Measurements from ENCODE around the gene SIGLEC12.

The SIGLEC12 gene

DNA sequence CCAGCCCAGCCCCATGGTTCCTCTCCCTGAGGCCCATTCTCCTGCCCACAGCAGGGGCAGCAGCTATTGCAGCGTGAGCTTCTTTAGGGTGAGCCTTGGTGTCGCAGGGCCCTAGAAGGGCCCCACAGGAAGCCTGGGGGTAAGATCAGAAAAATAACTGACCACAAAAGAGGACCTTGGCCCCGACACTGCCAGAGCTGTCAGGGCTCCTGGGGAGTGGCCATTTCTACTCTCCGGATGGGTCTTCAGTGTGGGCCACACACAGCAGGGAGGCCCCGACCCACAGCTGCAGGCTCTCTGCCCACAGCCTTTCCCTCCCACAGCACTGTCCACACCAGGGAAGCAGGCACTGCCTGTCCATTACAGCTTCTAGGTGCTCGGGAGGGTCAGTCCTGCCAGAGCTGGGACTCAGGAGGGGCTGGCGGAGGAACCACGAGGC, 39.9 kb downstream of the SIGLEC12 start:
- CTCF ChIA-PET = interaction anchor here (1.6 to 3.8 kb wide), 3 partner anchors 11 to 54 kb away, joined by 6 to 26 read pairs (median 10); no protein-coding TSS in a partner anchor
- H3K27me3 ChIP-seq (replicated peaks in 2 of 5; ENCODE audit: control insufficient read depth in 4 of 5, insufficient read depth in 5 of 5, low read length in 4 of 5) = no peaks in the 10 kb centered on the region
- H3K9me3 ChIP-seq (ENCODE audit: control extremely low read depth in 1 of 5, control insufficient read depth in 4 of 5, insufficient read depth in 2 of 5, low read depth in 1 of 5, low read length in 4 of 5) = no peaks in the 10 kb centered on the region
- peaks cover 8 to 65% (median 37%) of the 10 kb centered on the region in 4 experiments for H3K4me1 ChIP-seq (ENCODE audit: control extremely low read depth in 1 of 4, control insufficient read depth in 4 of 4, insufficient read depth in 4 of 4, low read length in 3 of 4)
- POLR2A ChIA-PET = interaction anchor here (0.5 kb wide), 1 partner anchor 24 kb away, joined by 4 read pairs; no protein-coding TSS in a partner anchor
- H3K4me3 ChIP-seq (ENCODE audit: control insufficient read depth in 1 of 7, extremely low read depth in 1 of 7, insufficient read depth in 4 of 7, low read depth in 2 of 7, low read length in 6 of 7) = peak overlapping the region in 2 of 7 experiments; percentile 28 to 60
- DNase-seq = peak in 2 of 3 donors; percentile 64 to 71
- H3K27ac ChIP-seq (ENCODE audit: insufficient read depth in 1 of 2, low read depth in 1 of 2, low read length in 2 of 2, poor library complexity in 1 of 2, severe bottlenecking in 2 of 2) = no peak overlapping the region
- WGBS (ENCODE audit: insufficient coverage) = 23% methylated on average over 5 of the region's 8 CpGs
- H3K36me3 ChIP-seq (ENCODE audit: control insufficient read depth in 4 of 4, insufficient read depth in 4 of 4, low read length in 3 of 4) = no peaks in the 10 kb centered on the region

DNA sequence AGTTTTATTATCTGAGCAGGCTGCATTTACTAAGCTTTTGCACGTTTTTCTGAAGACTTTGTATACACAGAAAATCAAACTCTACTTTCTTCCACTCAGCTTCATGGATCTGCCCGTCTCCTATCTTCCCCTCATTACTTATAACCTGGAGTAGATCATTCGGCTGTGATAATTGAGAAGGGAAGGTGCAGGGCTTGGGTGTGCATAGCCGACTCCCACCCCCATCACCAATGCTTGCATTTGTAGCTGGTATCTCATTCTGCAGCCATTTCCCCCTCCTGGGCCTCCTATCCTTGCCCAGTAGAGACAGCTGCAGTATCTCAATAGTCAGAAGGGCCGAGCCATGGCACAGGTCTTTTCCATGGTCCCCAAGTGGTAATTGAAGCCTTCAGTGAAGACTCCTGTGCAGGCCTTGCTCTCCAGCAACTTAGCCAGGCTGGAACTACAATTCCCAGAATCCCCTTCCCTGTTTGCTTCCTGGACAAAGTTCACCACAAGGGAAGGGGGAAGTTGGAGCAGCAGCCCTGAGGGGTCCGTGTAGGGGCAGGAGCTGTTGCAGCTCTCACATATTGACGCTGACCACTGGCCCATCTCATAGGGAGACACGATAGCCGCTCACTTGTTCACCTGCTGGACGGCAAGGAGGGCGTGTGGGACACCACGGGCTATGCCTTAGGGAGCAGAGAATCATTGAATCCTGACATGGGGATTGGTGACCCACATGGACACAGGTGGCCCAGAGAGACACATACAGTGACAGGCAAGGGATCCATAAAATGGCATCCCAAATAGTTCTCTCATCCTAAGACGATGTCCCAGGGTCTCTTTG, 41.2 kb downstream of the SIGLEC12 start:
- peak; percentile 57 to 80 (median 71) for DNase-seq
- ChIA-PET CTCF (interaction anchor here (3.8 kb wide), 1 partner anchor 12 kb away, joined by 26 read pairs; no protein-coding TSS in a partner anchor), POLR2A (interaction anchor here (0.5 to 1.2 kb wide), 2 partner anchors 43 to 50 kb away, joined by 3 to 4 read pairs; partner anchors contain the start of gene SIGLEC10)
- Histone ChIP-seq H3K9me3 (ENCODE audit: control extremely low read depth in 1 of 5, control insufficient read depth in 4 of 5, insufficient read depth in 2 of 5, low read depth in 1 of 5, low read length in 4 of 5) (no peaks in the 10 kb centered on the region), H3K4me3 (ENCODE audit: control insufficient read depth in 1 of 7, extremely low read depth in 1 of 7, insufficient read depth in 4 of 7, low read depth in 2 of 7, low read length in 6 of 7) (peak overlapping the region in 6 of 7 experiments; percentile 25 to 80 (median 52)), H3K4me1 (ENCODE audit: control extremely low read depth in 1 of 4, control insufficient read depth in 4 of 4, insufficient read depth in 4 of 4, low read length in 3 of 4) (peaks cover 8 to 59% (median 36%) of the 10 kb centered on the region in 4 experiments), H3K27me3 (replicated peaks in 2 of 5; ENCODE audit: control insufficient read depth in 4 of 5, insufficient read depth in 5 of 5, low read length in 4 of 5) (no peaks in the 10 kb centered on the region), H3K36me3 (ENCODE audit: control insufficient read depth in 4 of 4, insufficient read depth in 4 of 4, low read length in 3 of 4) (no peaks in the 10 kb centered on the region), H3K27ac (ENCODE audit: insufficient read depth in 1 of 2, low read depth in 1 of 2, low read length in 2 of 2, poor library complexity in 1 of 2, severe bottlenecking in 2 of 2) (no peak overlapping the region)
- WGBS (ENCODE audit: insufficient coverage) = 60% methylated on average over 10 of the region's 13 CpGs

DNA sequence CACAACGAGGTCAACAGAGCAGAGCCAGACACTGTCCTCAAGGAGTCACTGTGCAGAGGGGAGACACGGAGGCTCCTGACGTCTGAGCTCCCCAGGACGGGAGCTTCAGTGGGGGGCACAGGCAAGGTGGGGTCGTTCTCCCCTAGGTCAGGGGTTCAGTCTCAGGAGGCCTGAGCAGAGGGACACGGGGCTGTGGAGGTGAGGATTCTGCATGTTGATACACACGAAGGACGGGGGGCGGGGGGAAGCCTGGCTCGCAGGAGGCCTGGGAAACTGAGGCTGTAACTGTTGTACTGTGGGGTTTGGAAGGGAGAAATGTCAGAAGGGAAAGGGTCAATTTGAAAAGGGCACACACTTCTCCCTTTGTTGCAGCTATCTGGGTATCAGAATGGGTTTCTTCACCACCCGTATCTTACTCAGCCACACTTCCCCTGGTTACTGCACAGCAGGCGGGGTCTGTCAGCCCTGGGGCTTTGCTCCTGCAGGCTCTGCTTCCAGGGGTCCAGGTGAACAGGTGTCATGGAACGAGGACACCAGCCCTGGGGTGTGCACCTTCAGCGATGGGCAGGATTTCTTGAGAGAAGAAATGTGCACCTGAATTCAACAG, 42.6 kb downstream of the SIGLEC12 start:
- WGBS (ENCODE audit: insufficient coverage) = 77% methylated on average over 6 of the region's 14 CpGs
- peaks cover 5 to 59% (median 34%) of the 10 kb centered on the region in 4 experiments for H3K4me1 ChIP-seq (ENCODE audit: control extremely low read depth in 1 of 4, control insufficient read depth in 4 of 4, insufficient read depth in 4 of 4, low read length in 3 of 4)
- POLR2A ChIA-PET = no interaction called here
- peaks cover 0 to 2% (median 0%) of the 10 kb centered on the region in 5 experiments for H3K27me3 ChIP-seq (replicated peaks in 2 of 5; ENCODE audit: control insufficient read depth in 4 of 5, insufficient read depth in 5 of 5, low read length in 4 of 5)
- CTCF ChIA-PET = no interaction called here
- H3K36me3 ChIP-seq (ENCODE audit: control insufficient read depth in 4 of 4, insufficient read depth in 4 of 4, low read length in 3 of 4) = no peaks in the 10 kb centered on the region
- H3K9me3 ChIP-seq (ENCODE audit: control extremely low read depth in 1 of 5, control insufficient read depth in 4 of 5, insufficient read depth in 2 of 5, low read depth in 1 of 5, low read length in 4 of 5) = no peaks in the 10 kb centered on the region
- DNase-seq = peak; percentile 27 to 68 (median 53)
- H3K27ac ChIP-seq (ENCODE audit: insufficient read depth in 1 of 2, low read depth in 1 of 2, low read length in 2 of 2, poor library complexity in 1 of 2, severe bottlenecking in 2 of 2) = no peak overlapping the region
- H3K4me3 ChIP-seq (ENCODE audit: control insufficient read depth in 1 of 7, extremely low read depth in 1 of 7, insufficient read depth in 4 of 7, low read depth in 2 of 7, low read length in 6 of 7) = no peak overlapping the region

DNA sequence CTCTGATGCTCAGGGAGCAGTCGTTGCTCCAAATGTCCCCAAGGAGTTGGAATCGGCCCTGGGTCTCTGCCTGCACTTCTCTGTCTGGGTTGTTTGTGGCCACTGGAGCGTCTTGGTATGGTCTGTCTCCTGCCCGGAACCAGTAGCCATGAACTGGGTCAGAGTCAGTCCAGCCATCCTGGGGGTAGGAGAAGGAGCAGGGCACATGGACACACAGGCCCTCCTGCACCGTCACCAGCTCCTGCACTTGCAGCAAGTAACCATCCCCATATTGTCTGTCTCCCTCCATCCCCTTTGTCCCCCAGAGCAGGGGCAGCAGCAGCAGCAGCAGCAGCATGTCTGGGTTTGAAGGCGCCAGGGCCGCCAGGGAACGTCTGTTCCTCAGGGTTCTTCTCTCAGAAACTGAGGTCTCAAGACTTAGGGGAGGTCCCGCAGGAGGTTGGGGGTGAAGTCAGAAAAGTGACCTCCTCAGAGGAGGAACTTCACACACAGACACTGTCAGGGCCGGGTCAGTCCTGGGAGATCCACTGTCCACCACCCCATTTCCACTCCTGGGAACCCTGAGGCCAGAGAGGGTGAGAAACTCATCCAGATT, 43.5 kb downstream of the SIGLEC12 start, which contains the start of gene SIGLEC8:
Gene SIGLEC8, minus strand, starts transcription at position 404 of the 595 bp plus-strand sequence. Its CDS starts 67 bp downstream, at position 337.
- Histone ChIP-seq H3K9me3 (ENCODE audit: control extremely low read depth in 1 of 5, control insufficient read depth in 4 of 5, insufficient read depth in 2 of 5, low read depth in 1 of 5, low read length in 4 of 5) (no peaks in the 10 kb centered on the region), H3K4me3 (ENCODE audit: control insufficient read depth in 1 of 7, extremely low read depth in 1 of 7, insufficient read depth in 4 of 7, low read depth in 2 of 7, low read length in 6 of 7) (no peak within 1 kb of the TSS), H3K4me1 (ENCODE audit: control extremely low read depth in 1 of 4, control insufficient read depth in 4 of 4, insufficient read depth in 4 of 4, low read length in 3 of 4) (peaks cover 5 to 56% (median 32%) of the 10 kb centered on the region in 4 experiments), H3K27me3 (replicated peaks in 2 of 5; ENCODE audit: control insufficient read depth in 4 of 5, insufficient read depth in 5 of 5, low read length in 4 of 5) (peaks cover 0 to 2% (median 0%) of the 10 kb centered on the region in 5 experiments), H3K27ac (ENCODE audit: insufficient read depth in 1 of 2, low read depth in 1 of 2, low read length in 2 of 2, poor library complexity in 1 of 2, severe bottlenecking in 2 of 2) (no peak within 1 kb of the TSS), H3K36me3 (ENCODE audit: control insufficient read depth in 4 of 4, insufficient read depth in 4 of 4, low read length in 3 of 4) (no peaks in the 10 kb centered on the region)
- 94% methylated on average over 7 of the region's 10 CpGs for WGBS (ENCODE audit: insufficient coverage)
- ChIA-PET CTCF (interaction anchor here (1.1 kb wide), 1 partner anchor 89 kb away, joined by 3 read pairs; no protein-coding TSS in a partner anchor), POLR2A (no interaction called here)
- no peak for DNase-seq

DNA sequence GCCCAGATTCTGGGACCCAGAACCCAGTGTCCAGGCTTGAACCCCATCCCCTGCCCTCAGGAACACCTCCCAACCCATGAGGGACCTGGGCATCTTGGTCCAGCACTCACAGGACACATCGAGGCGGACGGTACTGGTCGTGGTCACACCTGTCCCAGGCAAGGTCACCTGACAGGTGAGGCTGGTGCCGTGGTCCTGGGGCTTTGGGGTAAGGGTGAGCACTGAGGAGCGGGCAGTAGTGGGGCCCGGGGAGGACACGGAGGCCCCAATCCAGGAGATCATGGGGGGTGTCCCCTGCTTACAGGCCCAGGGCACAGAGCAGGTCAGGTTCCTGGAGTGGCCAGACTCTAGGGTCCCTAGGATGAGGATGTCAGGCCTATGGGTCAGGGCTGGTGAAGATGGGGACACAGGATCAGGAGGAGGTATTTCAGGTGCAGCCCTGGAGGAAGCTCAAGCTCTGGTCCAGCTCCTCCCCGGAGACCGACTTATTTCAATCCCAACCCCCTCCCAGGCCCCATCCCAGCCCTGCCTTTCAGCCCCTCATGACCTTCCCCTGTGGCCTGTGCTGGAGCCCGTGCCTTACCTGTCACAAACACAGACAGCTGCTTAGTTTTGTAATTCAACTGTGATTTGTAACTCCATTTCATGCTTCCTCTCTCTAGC, 44.1 kb downstream of the SIGLEC12 start:
- Histone ChIP-seq H3K4me3 (ENCODE audit: control insufficient read depth in 1 of 7, extremely low read depth in 1 of 7, insufficient read depth in 4 of 7, low read depth in 2 of 7, low read length in 6 of 7) (no peak overlapping the region), H3K4me1 (ENCODE audit: control extremely low read depth in 1 of 4, control insufficient read depth in 4 of 4, insufficient read depth in 4 of 4, low read length in 3 of 4) (peaks cover 5 to 49% (median 30%) of the 10 kb centered on the region in 4 experiments), H3K27me3 (replicated peaks in 2 of 5; ENCODE audit: control insufficient read depth in 4 of 5, insufficient read depth in 5 of 5, low read length in 4 of 5) (peaks cover 0 to 2% (median 0%) of the 10 kb centered on the region in 5 experiments), H3K36me3 (ENCODE audit: control insufficient read depth in 4 of 4, insufficient read depth in 4 of 4, low read length in 3 of 4) (no peaks in the 10 kb centered on the region), H3K27ac (ENCODE audit: insufficient read depth in 1 of 2, low read depth in 1 of 2, low read length in 2 of 2, poor library complexity in 1 of 2, severe bottlenecking in 2 of 2) (no peak overlapping the region), H3K9me3 (ENCODE audit: control extremely low read depth in 1 of 5, control insufficient read depth in 4 of 5, insufficient read depth in 2 of 5, low read depth in 1 of 5, low read length in 4 of 5) (no peaks in the 10 kb centered on the region)
- DNase-seq = no peak
- ChIA-PET POLR2A (no interaction called here), CTCF (interaction anchor here (1.1 kb wide), 1 partner anchor 90 kb away, joined by 3 read pairs; no protein-coding TSS in a partner anchor)
- WGBS (ENCODE audit: insufficient coverage) = 93% methylated on average over 7 of the region's 11 CpGs

DNA sequence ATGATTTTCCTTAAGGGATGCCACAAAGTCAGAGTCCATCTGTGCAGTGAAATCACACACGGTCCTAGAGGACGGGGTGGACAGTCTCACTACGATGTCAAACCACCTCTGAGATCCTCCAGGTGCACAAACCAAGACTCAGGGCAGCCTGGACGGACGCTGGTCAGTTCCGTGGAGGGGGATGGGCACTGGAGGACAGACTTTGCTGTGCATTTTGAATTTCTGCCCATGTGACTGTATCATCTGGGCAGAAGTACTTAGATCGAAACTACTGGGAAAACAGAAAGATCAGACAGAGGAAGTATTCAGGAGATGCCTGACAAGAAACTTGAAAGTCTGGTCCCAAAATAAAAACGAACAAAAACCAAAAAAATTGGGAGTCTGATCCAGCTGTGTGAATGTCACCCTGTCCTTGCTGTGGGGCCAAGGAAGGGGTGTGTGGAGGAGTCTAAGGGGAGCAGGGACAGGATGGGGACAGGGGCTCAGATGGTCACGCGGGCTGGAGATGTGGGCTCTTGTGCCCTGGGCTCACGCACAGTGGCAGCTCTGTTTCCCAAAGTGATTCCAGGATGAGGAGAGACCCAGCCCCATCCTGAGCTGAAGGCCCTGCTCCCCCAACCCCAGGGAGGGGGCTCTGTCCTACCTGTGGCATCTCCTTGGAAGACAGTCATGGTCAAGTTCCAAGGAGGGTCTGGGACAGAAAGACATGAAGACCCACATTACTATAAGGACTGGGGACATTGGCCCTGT, 44.9 kb downstream of the SIGLEC12 start:
- Histone ChIP-seq H3K27ac (ENCODE audit: insufficient read depth in 1 of 2, low read depth in 1 of 2, low read length in 2 of 2, poor library complexity in 1 of 2, severe bottlenecking in 2 of 2) (no peak overlapping the region), H3K4me3 (ENCODE audit: control insufficient read depth in 1 of 7, extremely low read depth in 1 of 7, insufficient read depth in 4 of 7, low read depth in 2 of 7, low read length in 6 of 7) (no peak overlapping the region), H3K4me1 (ENCODE audit: control extremely low read depth in 1 of 4, control insufficient read depth in 4 of 4, insufficient read depth in 4 of 4, low read length in 3 of 4) (peaks cover 5 to 42% (median 24%) of the 10 kb centered on the region in 4 experiments), H3K27me3 (replicated peaks in 2 of 5; ENCODE audit: control insufficient read depth in 4 of 5, insufficient read depth in 5 of 5, low read length in 4 of 5) (peaks cover 0 to 2% (median 0%) of the 10 kb centered on the region in 5 experiments), H3K36me3 (ENCODE audit: control insufficient read depth in 4 of 4, insufficient read depth in 4 of 4, low read length in 3 of 4) (no peaks in the 10 kb centered on the region), H3K9me3 (ENCODE audit: control extremely low read depth in 1 of 5, control insufficient read depth in 4 of 5, insufficient read depth in 2 of 5, low read depth in 1 of 5, low read length in 4 of 5) (no peaks in the 10 kb centered on the region)
- no peak for DNase-seq
- CTCF ChIA-PET = no interaction called here
- POLR2A ChIA-PET = no interaction called here
- WGBS (ENCODE audit: insufficient coverage) = 86% methylated on average over 11 of the region's 11 CpGs

Data from common myeloid progenitor, CD34-positive (primary cell).